ENCODE results near the gene FAM227B.

DNA sequence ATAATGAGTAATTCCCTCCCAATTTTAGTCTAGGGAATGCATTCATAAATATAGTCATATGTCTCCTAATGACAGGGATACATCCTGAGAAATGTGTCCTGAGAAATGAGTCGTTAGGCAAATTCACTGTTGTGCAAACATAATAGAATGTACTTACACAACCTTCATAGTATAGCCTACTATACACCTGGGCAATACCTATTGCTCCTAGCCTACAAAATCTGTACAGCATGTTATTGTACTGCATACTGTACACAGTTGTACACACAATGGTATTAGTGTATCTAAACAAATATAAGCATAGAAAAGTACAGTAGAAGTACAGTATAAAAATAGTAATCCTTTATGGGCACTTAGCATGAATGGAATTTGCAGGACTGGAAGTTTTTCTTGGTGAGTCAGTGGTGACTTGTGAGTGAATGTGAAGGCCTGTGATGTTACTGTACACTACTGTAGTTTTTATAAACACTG is 6.8 kb upstream of the FAM227B start:
- TF ChIP-seq, protein P1, sequence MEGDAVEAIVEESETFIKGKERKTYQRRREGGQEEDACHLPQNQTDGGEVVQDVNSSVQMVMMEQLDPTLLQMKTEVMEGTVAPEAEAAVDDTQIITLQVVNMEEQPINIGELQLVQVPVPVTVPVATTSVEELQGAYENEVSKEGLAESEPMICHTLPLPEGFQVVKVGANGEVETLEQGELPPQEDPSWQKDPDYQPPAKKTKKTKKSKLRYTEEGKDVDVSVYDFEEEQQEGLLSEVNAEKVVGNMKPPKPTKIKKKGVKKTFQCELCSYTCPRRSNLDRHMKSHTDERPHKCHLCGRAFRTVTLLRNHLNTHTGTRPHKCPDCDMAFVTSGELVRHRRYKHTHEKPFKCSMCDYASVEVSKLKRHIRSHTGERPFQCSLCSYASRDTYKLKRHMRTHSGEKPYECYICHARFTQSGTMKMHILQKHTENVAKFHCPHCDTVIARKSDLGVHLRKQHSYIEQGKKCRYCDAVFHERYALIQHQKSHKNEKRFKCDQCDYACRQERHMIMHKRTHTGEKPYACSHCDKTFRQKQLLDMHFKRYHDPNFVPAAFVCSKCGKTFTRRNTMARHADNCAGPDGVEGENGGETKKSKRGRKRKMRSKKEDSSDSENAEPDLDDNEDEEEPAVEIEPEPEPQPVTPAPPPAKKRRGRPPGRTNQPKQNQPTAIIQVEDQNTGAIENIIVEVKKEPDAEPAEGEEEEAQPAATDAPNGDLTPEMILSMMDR (conservative IDR thresholded peaks at IDR 0.05): no peak
- TF ChIP-seq EZH2 (IDR thresholded peaks at IDR 0.05; ENCODE audit: low read depth): no peak

Measured in PC-9 (cell line).